Right renal pelvis (tissue), 4 donors: ENCODE measurements around the gene GJB6. TPM values are rescaled to one million over a fixed set of nuclear protein-coding genes. Genes with fewer than 3 reads are reported as not detected.

Source experiments
- DNase-seq, 4 donors: peaks; one replicate each; pipeline ENCODE4 v3.0.0-alpha.2; 2013; ENCODE audit warnings: low read depth in 4 of 4, low spot score in 3 of 4, missing footprints in 1 of 4
- polyA plus RNA-seq, 4 donors: library from polyadenylated mRNA; unstranded; fragments of 120-200 nt; gene quantifications; one replicate each; pipeline ENCODE4 v1.2.1, GENCODE V29; 2013; ENCODE audit not compliant: insufficient read length in 4 of 4

The GJB6 gene
- polyA plus RNA-seq, 4 donors, result 2.3 to 5.4 (median 4.1) TPM

GRCh38 chr13:20190481-20191310 is 41.4 kb downstream of the GJB6 start:
- no peak for DNase-seq

GRCh38 chr13:20190076-20190475 is 42.0 kb downstream of the GJB6 start:
- no peak for DNase-seq

- DNase-seq, result no peak
These were observed 43.2 kb downstream of the GJB6 start for GRCh38 chr13:20188667-20189553.

- no peak for DNase-seq
These were observed 45.3 kb downstream of the GJB6 start for GRCh38 chr13:20186771-20187170.

GRCh38 chr13:20185366-20186056 is 46.6 kb downstream of the GJB6 start:
- DNase-seq, result no peak

GRCh38 chr13:20182231-20182846 is 49.8 kb downstream of the GJB6 start:
- no peak for DNase-seq

- no peak for DNase-seq
These were observed 50.9 kb downstream of the GJB6 start for GRCh38 chr13:20181188-20181587.

- no peak for DNase-seq
These were observed 54.0 kb downstream of the GJB6 start for GRCh38 chr13:20178156-20178555.

- DNase-seq, result no peak
These were observed 54.9 kb downstream of the GJB6 start for GRCh38 chr13:20177049-20177831.

GRCh38 chr13:20175907-20176652 is 56.0 kb downstream of the GJB6 start:
- DNase-seq, result no peak

GRCh38 chr13:20175406-20175794 is 56.7 kb downstream of the GJB6 start:
- no peak for DNase-seq

- DNase-seq, result no peak
These were observed 57.3 kb downstream of the GJB6 start for GRCh38 chr13:20174656-20175405.

- DNase-seq, result no peak
These were observed 58.9 kb downstream of the GJB6 start for GRCh38 chr13:20173116-20173746.

Other genes with a start within 250 kb of the GJB6 start
- 10 to 100 TPM; 13.6 to 15.6 (median 14.4) TPM for gene GJA3, start 71.3 kb downstream of the GJB6 start, polyA plus RNA-seq
- gene GJB2, start 39.4 kb downstream of the GJB6 start, polyA plus RNA-seq, result 1 to 10 TPM; 3.3 to 5.6 (median 4.8) TPM